ENCODE measurements around the gene MYO5B.
"Not testable (repeated sequence)": the region's sequence is repeated elsewhere in the genome, so short reads cannot be mapped to it uniquely, and the experiment has no call there.

Gene MYO5B

GRCh38 chr18:50194631-50195532 lies at the start of gene MYO5B:
TSS of gene MYO5B (minus strand) at chr18:50195147. CDS start at chr18:50194793, 354 bp downstream.
- DNase-seq: peak; percentile 47

- not testable (repeated sequence) for DNase-seq
Measured at GRCh38 chr18:50241768-50242167, 46.8 kb upstream of the MYO5B start.

- no peak for DNase-seq
Measured at GRCh38 chr18:50240080-50240563, 45.2 kb upstream of the MYO5B start.

GRCh38 chr18:50232419-50232818 lies 37.5 kb upstream of the MYO5B start:
- DNase-seq: no peak

- no peak for DNase-seq
Measured at GRCh38 chr18:50231621-50232020, 36.7 kb upstream of the MYO5B start.

- not testable (repeated sequence) for DNase-seq
Measured at GRCh38 chr18:50220249-50220648, 25.3 kb upstream of the MYO5B start.

GRCh38 chr18:50218432-50219197 lies 23.7 kb upstream of the MYO5B start:
- peak; percentile 35 for DNase-seq

- DNase-seq: no peak
Measured at GRCh38 chr18:50209311-50209710, 14.4 kb upstream of the MYO5B start.

- DNase-seq: no peak
Measured at GRCh38 chr18:50207722-50208121, 12.8 kb upstream of the MYO5B start.

- DNase-seq: no peak
Measured at GRCh38 chr18:50203801-50204604, 9.1 kb upstream of the MYO5B start.

- DNase-seq: no peak
Measured at GRCh38 chr18:50201476-50202018, 6.6 kb upstream of the MYO5B start.

- DNase-seq: no peak
Measured at GRCh38 chr18:50199921-50200320, 5.0 kb upstream of the MYO5B start.

- DNase-seq: no peak
Measured at GRCh38 chr18:50199346-50199855, 4.5 kb upstream of the MYO5B start.

GRCh38 chr18:50196261-50196660 lies 1.3 kb upstream of the MYO5B start:
- no peak for DNase-seq

GRCh38 chr18:50195689-50196088 lies 742 bp upstream of the MYO5B start:
- DNase-seq: no peak

GRCh38 chr18:50193796-50194630 lies 934 bp downstream of the MYO5B start:
- no peak for DNase-seq

GRCh38 chr18:50192995-50193795 lies 1.8 kb downstream of the MYO5B start:
- DNase-seq: no peak

GRCh38 chr18:50190926-50191325 lies 4.0 kb downstream of the MYO5B start:
- no peak for DNase-seq

GRCh38 chr18:50190236-50190635 lies 4.7 kb downstream of the MYO5B start:
- no peak for DNase-seq

GRCh38 chr18:50189160-50189559 lies 5.8 kb downstream of the MYO5B start:
- DNase-seq: no peak

- DNase-seq: no peak
Measured at GRCh38 chr18:50188652-50189051, 6.3 kb downstream of the MYO5B start.
